GM19395 (cell line): Measurements from ENCODE around the gene TMEM106C.
A peak's percentile ranks its signal among the peaks of the same experiment; 100 is the strongest.

Source experiments
- ATAC-seq: cut with Tn5 transposase; IDR thresholded peaks from one replicate; pipeline ENCODE4 v1.9.1; 2021; ENCODE audit warnings: mild to moderate bottlenecking, moderate library complexity; ENCODE audit not compliant: unreplicated experiment

Gene TMEM106C

GRCh38 chr12:47979166-47979565 lies 15.8 kb downstream of the TMEM106C start:
- no peak for ATAC-seq

GRCh38 chr12:47979686-47980085 lies 16.3 kb downstream of the TMEM106C start:
- ATAC-seq, result no peak

- no peak for ATAC-seq
Measured at GRCh38 chr12:47980197-47980596, 16.8 kb downstream of the TMEM106C start.

GRCh38 chr12:47980779-47981495 lies 17.5 kb downstream of the TMEM106C start:
- ATAC-seq, result no peak

GRCh38 chr12:47981496-47982260 lies 18.3 kb downstream of the TMEM106C start:
- ATAC-seq, result no peak

- no peak for ATAC-seq
Measured at GRCh38 chr12:47982311-47982710, 18.9 kb downstream of the TMEM106C start.

- no peak for ATAC-seq
Measured at GRCh38 chr12:47982770-47983169, 19.4 kb downstream of the TMEM106C start.

GRCh38 chr12:47983541-47984115 lies 20.2 kb downstream of the TMEM106C start:
- ATAC-seq, result no peak

- no peak for ATAC-seq
Measured at GRCh38 chr12:47984331-47984801, 21.0 kb downstream of the TMEM106C start.

- no peak for ATAC-seq
Measured at GRCh38 chr12:47985596-47986290, 22.3 kb downstream of the TMEM106C start.

- no peak for ATAC-seq
Measured at GRCh38 chr12:47986291-47986660, 22.9 kb downstream of the TMEM106C start.

GRCh38 chr12:47986832-47987231 lies 23.4 kb downstream of the TMEM106C start:
- no peak for ATAC-seq

GRCh38 chr12:47987411-47988072 lies 24.1 kb downstream of the TMEM106C start:
- ATAC-seq, result no peak

GRCh38 chr12:47988073-47989022 lies 25.0 kb downstream of the TMEM106C start:
- no peak for ATAC-seq

GRCh38 chr12:47989023-47989417 lies 25.6 kb downstream of the TMEM106C start:
- no peak for ATAC-seq

GRCh38 chr12:47989666-47990065 lies 26.3 kb downstream of the TMEM106C start:
- ATAC-seq, result no peak

GRCh38 chr12:47990351-47991105 lies 27.1 kb downstream of the TMEM106C start:
- ATAC-seq, result peak; percentile 97

GRCh38 chr12:47991106-47992061 lies 28.0 kb downstream of the TMEM106C start:
- ATAC-seq, result no peak
